K562 (cell line): Measurements from ENCODE around the gene LUC7L. TPM values are rescaled to one million over a fixed set of nuclear protein-coding genes. Genes with fewer than 3 reads are reported as not detected.

Experiments used
- ARNT ChIP-seq, 2 experiments: fragments of 450-650 bp; IDR thresholded peaks; 2 replicates each; pipeline ENCODE4 v1.6.1; 2016; ENCODE audit warnings: mild to moderate bottlenecking in 1 of 2
- NRF1 ChIP-seq, 2 experiments: fragments of 450-650 bp; IDR thresholded peaks in 1 of 2; conservative IDR thresholded peaks in 1 of 2; 2 replicates each; pipeline ENCODE4 v1.6.1; 2014; ENCODE audit warnings: mild to moderate bottlenecking in 2 of 2
- SRF ChIP-seq, 2 experiments: fragments of 250-450, 450-650 bp in 1 of 2; sonication (Bioruptor Pico) in 1 of 2; sonication (generic) in 1 of 2; formaldehyde crosslinking; IDR thresholded peaks; 2 replicates each; pipeline versions ENCODE4 v1.5.0 to v1.5.1; 2020 to 2022; ENCODE audit warnings: mild to moderate bottlenecking in 1 of 2, missing genetic modification reagents in 1 of 2
- TAF7 ChIP-seq: fragments of 450-650 bp; IDR thresholded peaks from 2 replicates; pipeline ENCODE4 v1.6.1; 2016; ENCODE audit warnings: missing genetic modification characterization, missing compliant biosample characterization
- TEAD4 ChIP-seq, 2 experiments: sonication (generic) in 1 of 2; formaldehyde crosslinking in 1 of 2; IDR thresholded peaks; 2 replicates each; pipeline versions ENCODE4 v1.6.1 to v1.8.0; 2012 to 2022; ENCODE audit warnings: borderline replicate concordance in 1 of 2, inconsistent platforms in 1 of 2, low read length in 1 of 2, mild to moderate bottlenecking in 1 of 2, missing genetic modification reagents in 1 of 2
- ZNF274 ChIP-seq: IDR thresholded peaks from 2 replicates; pipeline ENCODE4 v1.6.1; 2011; ENCODE audit warnings: low read depth, mild to moderate bottlenecking, low read length, moderate library complexity, borderline replicate concordance
- ZNF551 ChIP-seq: fragments of 250-450 bp; sonication (Bioruptor Pico); IDR thresholded peaks from 2 replicates; pipeline ENCODE4 v1.5.0; 2021; ENCODE audit warnings: mild to moderate bottlenecking, moderate library complexity
- polyA plus RNA-seq, 8 experiments: library from polyadenylated mRNA; depleted of rRNA in 4 of 8; stranded (reverse) in 5 of 8; unstranded in 3 of 8; fragments of >200 nt; fragmentation: Nextera tagmentation in 2 of 8; fragmentation: Illumina TruSeq in 1 of 8; extraction: Ambion mirVana in 2 of 8; extraction: Trizol in 1 of 8; gene quantifications; 2 replicates each; pipeline versions ENCODE4 v1.2.1 to v1.2.3, GENCODE V29; 2011 to 2014; ENCODE audit warnings: inconsistent platforms in 1 of 8, missing spikeins in 1 of 8
- total RNA-seq, 7 experiments: library from RNA; depleted of rRNA in 6 of 7; stranded (reverse); fragments of >200 nt in 6 of 7; fragmentation: Illumina TruSeq in 2 of 7; extraction: Trizol in 2 of 7; gene quantifications; 2 replicates each; pipeline versions ENCODE4 v1.2.1 to v1.2.3, GENCODE V29; 2011 to 2021; ENCODE audit warnings: low replicate concordance in 1 of 7
- TF ChIP-seq, protein P1 (sequence below): sonication (generic); formaldehyde crosslinking; IDR thresholded peaks from 2 replicates; pipeline ENCODE4 v1.9.0; 2022; ENCODE audit warnings: mild to moderate bottlenecking, missing genetic modification reagents
- TF ChIP-seq, protein P2 (sequence below): sonication (generic); formaldehyde crosslinking; IDR thresholded peaks from 2 replicates; pipeline ENCODE4 v1.8.0; 2022; ENCODE audit warnings: mild to moderate bottlenecking, missing genetic modification reagents, borderline replicate concordance
- TF ChIP-seq, protein P3 (sequence below): fragments of 450-650 bp; formaldehyde crosslinking; IDR thresholded peaks from 2 replicates; pipeline ENCODE4 v1.4.0; 2022; ENCODE audit warnings: missing genetic modification characterization
- TF ChIP-seq, protein P4 (sequence below): fragments of 450-650 bp; IDR thresholded peaks from 2 replicates; pipeline ENCODE4 v1.6.1; 2017; ENCODE audit warnings: mild to moderate bottlenecking, moderate library complexity
- TF ChIP-seq, protein P5 (sequence below): fragments of 450-650 bp; IDR thresholded peaks from 2 replicates; pipeline ENCODE4 v1.6.1; 2016
- TF ChIP-seq, protein P6 (sequence below), 3 experiments: fragments of 200-800 bp in 1 of 3; fragments of 250-450 bp in 1 of 3; fragments of 450-650 bp in 1 of 3; sonication (Bioruptor Pico) in 1 of 3; sonication (Bioruptor generic) in 1 of 3; formaldehyde crosslinking in 1 of 3; IDR thresholded peaks; 2 replicates each; pipeline versions ENCODE4 v1.6.1 to v1.8.0; 2016 to 2022; ENCODE audit warnings: mild to moderate bottlenecking in 2 of 3, missing genetic modification characterization in 2 of 3, missing compliant biosample characterization in 1 of 3, moderate library complexity in 1 of 3

LUC7L gene
- total and polyA plus RNA-seq, 9 of the 15 experiments (the other 6 are each of a cell fraction or from before 2014, with no cell fraction given): 1.7 to 93.3 (median 59.5) TPM

DNA sequence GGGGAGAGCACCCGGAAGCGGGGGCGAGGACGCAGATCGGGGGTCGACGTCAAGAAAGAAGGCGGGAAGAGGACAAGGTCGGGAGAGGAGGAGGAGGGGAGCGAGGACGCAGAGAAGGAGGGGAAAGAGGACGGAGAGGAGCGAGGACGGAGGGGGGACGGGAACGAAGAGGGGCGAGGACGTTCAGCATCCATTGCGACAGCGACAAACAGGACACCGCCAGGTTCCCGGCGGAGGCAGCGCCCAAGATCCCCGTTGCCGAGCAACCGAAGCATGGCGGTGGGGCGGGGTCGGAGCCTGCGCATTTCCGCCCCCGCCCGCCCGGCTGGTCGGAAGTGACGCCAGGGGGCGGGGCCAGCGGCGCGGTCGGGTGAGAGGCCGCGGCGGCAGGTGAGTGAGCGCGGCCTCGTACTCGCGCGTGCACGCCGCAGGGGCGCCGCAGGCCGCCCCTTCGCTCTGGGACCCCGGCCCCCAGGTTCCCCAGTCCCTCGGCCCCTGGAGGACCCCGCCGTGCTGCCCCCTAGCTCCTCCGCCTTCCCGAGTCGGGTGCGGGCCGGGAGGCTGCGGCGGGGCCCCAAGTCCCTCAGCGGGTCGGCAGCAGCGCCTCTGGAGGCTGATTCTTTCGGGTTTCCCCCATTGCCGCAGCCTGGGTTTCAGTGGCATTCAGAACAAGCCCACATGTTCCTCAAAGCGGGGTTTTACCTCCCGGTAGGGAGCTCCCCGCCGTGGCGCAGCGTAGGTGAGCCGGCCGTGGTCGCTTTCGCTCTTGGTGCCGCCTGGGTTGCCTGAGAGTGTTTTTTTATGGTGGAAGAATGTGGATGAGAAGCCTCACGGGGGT is 5.4 kb upstream of the LUC7L start, which contains the start of gene FAM234A (continued):
- 0 out of 4 replicates have a peak, but pooled peaks of 1 of the 2 experiments have one; percentile 11 for TF ChIP-seq SRF (CRISPR knock-in tag; IDR thresholded peaks at IDR 0.05)
- TF ChIP-seq TAF7: no peak
- no peak for TF ChIP-seq TEAD4 (IDR thresholded peaks at IDR 0.05; ENCODE audit: low read length)
- TF ChIP-seq TEAD4 (CRISPR knock-in tag; IDR thresholded peaks at IDR 0.05; ENCODE audit: borderline replicate concordance): no peak
- TF ChIP-seq, protein P1, sequence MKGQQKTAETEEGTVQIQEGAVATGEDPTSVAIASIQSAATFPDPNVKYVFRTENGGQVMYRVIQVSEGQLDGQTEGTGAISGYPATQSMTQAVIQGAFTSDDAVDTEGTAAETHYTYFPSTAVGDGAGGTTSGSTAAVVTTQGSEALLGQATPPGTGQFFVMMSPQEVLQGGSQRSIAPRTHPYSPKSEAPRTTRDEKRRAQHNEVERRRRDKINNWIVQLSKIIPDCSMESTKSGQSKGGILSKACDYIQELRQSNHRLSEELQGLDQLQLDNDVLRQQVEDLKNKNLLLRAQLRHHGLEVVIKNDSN (CRISPR knock-in tag): no peak
- TF ChIP-seq, protein P2, sequence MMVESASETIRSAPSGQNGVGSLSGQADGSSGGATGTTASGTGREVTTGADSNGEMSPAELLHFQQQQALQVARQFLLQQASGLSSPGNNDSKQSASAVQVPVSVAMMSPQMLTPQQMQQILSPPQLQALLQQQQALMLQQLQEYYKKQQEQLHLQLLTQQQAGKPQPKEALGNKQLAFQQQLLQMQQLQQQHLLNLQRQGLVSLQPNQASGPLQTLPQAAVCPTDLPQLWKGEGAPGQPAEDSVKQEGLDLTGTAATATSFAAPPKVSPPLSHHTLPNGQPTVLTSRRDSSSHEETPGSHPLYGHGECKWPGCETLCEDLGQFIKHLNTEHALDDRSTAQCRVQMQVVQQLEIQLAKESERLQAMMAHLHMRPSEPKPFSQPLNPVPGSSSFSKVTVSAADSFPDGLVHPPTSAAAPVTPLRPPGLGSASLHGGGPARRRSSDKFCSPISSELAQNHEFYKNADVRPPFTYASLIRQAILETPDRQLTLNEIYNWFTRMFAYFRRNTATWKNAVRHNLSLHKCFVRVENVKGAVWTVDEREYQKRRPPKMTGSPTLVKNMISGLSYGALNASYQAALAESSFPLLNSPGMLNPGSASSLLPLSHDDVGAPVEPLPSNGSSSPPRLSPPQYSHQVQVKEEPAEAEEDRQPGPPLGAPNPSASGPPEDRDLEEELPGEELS (CRISPR knock-in tag): no peak
- no peak for TF ChIP-seq ZNF551 (CRISPR knock-in tag)
- TF ChIP-seq NRF1 (conservative IDR thresholded peaks at IDR 0.05 in 1 of 2, IDR thresholded peaks at IDR 0.05 in 1 of 2): peak; percentile 86 to 87
- TF ChIP-seq, protein P3, sequence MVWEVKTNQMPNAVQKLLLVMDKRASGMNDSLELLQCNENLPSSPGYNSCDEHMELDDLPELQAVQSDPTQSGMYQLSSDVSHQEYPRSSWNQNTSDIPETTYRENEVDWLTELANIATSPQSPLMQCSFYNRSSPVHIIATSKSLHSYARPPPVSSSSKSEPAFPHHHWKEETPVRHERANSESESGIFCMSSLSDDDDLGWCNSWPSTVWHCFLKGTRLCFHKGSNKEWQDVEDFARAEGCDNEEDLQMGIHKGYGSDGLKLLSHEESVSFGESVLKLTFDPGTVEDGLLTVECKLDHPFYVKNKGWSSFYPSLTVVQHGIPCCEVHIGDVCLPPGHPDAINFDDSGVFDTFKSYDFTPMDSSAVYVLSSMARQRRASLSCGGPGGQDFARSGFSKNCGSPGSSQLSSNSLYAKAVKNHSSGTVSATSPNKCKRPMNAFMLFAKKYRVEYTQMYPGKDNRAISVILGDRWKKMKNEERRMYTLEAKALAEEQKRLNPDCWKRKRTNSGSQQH (CRISPR knock-in tag): no peak
- TF ChIP-seq, protein P4, sequence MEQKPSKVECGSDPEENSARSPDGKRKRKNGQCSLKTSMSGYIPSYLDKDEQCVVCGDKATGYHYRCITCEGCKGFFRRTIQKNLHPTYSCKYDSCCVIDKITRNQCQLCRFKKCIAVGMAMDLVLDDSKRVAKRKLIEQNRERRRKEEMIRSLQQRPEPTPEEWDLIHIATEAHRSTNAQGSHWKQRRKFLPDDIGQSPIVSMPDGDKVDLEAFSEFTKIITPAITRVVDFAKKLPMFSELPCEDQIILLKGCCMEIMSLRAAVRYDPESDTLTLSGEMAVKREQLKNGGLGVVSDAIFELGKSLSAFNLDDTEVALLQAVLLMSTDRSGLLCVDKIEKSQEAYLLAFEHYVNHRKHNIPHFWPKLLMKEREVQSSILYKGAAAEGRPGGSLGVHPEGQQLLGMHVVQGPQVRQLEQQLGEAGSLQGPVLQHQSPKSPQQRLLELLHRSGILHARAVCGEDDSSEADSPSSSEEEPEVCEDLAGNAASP: no peak
- TF ChIP-seq, protein P5, sequence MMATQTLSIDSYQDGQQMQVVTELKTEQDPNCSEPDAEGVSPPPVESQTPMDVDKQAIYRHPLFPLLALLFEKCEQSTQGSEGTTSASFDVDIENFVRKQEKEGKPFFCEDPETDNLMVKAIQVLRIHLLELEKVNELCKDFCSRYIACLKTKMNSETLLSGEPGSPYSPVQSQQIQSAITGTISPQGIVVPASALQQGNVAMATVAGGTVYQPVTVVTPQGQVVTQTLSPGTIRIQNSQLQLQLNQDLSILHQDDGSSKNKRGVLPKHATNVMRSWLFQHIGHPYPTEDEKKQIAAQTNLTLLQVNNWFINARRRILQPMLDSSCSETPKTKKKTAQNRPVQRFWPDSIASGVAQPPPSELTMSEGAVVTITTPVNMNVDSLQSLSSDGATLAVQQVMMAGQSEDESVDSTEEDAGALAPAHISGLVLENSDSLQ: 0 out of 2 replicates have a peak, but pooled peaks have one; percentile 26
- TF ChIP-seq ZNF274: no peak
- TF ChIP-seq ARNT (IDR thresholded peaks at IDR 0.05): peak in 1 of 2 experiments; percentile 24; a peak in 1 of 4 replicates
- TF ChIP-seq, protein P6, sequence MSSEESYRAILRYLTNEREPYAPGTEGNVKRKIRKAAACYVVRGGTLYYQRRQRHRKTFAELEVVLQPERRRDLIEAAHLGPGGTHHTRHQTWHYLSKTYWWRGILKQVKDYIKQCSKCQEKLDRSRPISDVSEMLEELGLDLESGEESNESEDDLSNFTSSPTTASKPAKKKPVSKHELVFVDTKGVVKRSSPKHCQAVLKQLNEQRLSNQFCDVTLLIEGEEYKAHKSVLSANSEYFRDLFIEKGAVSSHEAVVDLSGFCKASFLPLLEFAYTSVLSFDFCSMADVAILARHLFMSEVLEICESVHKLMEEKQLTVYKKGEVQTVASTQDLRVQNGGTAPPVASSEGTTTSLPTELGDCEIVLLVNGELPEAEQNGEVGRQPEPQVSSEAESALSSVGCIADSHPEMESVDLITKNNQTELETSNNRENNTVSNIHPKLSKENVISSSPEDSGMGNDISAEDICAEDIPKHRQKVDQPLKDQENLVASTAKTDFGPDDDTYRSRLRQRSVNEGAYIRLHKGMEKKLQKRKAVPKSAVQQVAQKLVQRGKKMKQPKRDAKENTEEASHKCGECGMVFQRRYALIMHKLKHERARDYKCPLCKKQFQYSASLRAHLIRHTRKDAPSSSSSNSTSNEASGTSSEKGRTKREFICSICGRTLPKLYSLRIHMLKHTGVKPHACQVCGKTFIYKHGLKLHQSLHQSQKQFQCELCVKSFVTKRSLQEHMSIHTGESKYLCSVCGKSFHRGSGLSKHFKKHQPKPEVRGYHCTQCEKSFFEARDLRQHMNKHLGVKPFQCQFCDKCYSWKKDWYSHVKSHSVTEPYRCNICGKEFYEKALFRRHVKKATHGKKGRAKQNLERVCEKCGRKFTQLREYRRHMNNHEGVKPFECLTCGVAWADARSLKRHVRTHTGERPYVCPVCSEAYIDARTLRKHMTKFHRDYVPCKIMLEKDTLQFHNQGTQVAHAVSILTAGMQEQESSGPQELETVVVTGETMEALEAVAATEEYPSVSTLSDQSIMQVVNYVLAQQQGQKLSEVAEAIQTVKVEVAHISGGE (CRISPR knock-in tag; IDR thresholded peaks at IDR 0.05): peak in 1 of 3 experiments; percentile 51; a peak in 2 of 6 replicates
